Middle frontal gyrus (tissue), 1 donor: Measurements from ENCODE around the gene TNS3.

ENCODE experiments used
- DNase-seq: peaks from one replicate; pipeline ENCODE4 v3.0.0-alpha.2; 2015; ENCODE audit warnings: low spot score; ENCODE audit errors: extremely low spot score

Gene TNS3

DNA sequence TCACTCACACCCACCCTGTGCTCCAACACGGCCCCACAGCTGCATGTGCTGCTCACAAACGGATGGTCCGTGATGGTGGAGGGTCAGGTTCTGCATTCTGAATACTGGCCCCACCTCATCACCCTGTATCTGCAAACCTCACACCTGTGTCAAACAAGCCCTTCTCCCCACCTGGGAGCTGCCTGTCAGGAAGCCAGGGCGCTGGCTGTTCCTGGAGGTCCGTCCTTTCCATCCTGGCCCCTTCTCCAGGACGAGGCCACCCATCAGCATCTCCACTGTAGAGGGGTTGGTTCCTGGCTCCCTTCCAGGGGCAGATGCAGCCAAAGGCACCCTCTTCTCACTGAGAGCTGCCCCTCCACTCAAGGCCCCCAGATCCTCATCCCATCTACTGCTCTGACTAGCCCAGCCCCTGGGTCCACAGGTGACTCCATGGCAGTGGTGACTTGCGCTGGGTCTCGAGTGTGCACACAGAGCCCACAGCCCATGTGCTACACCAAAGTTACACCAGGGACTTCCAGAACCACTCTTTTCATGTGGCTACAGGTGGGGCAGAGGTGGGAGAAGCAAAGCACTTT lies 229.4 kb downstream of the TNS3 start:
- DNase-seq, result no peak

DNA sequence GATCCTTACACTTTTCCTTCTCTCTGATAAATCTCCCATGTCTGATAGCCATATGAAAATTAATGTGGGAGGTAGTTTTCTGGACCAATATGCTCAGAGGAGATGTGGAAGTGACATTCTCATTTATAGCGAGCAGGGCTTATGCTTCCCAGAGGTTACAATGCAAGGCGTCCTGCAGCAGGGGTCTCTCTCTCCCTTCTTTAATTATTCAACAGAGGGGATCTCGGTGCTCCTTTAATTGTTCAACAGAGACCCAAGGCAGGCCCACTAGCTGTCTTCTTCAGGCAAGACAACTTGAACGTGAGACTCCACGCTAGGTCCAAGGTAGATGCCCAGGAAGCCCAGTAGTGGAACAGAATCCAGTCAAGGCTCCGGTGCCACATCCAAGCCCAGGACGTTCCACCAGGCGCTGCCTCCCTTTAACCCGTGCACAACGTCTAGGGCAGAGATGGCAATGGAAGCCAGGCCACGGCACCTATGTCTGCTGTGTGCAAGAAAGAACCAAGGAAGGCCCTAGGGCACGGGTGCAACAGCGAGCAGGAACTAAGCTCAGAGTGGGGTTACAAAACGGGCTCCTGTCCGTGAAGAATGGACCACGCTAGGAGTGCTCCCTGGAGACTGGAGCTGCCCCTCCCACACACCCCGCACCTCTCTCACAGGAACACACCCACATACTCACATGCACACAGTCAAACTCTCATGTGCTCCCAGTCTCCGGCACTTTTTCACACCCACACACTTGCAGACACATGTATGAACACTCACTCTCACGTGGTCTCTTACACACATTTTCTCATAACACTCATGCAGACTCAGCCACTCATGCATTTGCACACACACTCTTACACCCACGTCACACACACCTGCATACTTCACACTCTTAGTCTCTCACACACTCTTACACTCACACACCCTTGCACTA lies 230.4 kb downstream of the TNS3 start:
- DNase-seq, result no peak

DNA sequence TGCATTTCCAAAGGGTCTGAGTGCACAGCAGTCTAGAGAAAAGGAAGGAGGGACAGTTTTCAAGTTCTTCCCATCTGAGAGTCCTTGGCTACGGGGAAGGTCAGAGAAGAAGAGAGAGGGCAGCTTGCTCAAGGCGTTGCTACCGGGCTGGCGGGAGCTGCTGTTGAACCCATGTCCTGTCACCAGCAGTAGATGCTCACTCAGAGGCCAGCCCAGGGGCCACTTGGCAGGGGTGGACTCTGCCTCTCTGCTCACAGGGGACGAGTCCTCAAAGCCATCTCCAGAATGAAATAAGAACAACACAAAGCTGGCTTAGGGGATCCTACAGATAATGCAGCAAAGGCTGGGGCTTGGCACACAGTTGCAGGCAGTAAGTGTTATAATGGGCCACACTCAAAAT lies 231.5 kb downstream of the TNS3 start:
- no peak for DNase-seq

DNA sequence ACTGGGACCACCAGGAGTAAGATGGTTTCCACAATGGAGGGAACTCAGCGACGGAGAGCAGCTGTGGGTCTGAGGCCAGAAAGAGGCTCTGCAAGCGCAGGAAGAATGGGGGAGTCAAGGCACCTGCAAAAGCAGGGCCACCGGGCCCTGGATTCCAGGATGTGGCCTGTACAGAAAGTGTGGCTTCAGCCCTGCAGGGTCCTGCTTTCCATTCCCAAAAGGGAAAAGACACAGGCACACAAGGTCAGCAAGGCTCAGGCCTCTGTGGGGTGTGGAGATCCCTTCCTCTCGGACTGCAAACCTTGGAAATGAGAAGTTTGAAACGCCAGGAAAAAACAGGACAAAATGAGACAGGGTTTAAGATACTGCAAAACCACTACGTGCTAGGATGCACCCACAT lies 232.5 kb downstream of the TNS3 start:
- DNase-seq, result no peak

DNA sequence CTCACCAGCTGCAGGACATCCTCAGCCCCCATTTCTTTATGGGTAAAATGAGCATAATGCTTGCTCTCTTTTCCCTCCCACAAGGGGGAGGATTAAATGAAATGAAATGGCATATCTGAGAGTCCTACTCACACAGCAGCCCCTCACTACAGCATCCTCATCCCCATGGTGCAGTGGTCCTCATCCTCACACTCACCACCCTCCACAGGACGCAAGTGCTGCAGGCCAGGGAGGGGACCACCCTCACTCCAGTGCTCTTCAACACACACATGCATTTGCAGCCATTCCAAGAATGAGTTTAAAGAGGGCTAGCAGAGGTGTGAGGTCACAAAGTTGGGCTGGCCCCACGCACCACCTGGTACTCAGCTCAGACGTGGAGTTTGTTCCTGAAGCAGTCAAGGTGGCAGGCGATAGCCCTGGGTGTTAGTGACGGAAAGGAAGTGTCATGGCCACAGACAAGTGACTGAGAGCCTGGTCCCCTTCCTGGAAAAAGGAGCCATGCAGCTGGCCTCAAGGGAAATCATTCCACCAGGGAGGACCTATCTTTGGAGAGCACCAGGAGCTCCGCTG lies 234.0 kb downstream of the TNS3 start:
- DNase-seq, result no peak

DNA sequence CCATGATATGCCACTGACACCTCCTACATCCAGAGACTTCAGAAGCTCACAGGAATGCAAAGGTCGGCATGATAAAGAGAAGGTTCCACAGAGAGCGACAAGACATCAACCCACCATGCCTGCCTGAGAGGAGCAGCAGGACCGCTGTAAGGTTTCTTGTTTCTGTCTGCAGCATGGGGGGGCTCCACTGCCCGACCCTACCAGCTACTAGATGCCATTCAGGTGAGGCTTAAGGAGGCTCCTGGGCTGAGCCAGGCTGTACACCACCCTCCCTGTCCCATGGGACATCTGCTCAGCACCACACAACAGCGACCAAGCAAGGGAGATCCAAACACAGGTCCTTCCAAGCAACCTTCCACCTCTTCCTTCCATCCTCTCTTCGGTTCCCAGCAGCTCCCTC lies 234.6 kb downstream of the TNS3 start:
- DNase-seq, result no peak

DNA sequence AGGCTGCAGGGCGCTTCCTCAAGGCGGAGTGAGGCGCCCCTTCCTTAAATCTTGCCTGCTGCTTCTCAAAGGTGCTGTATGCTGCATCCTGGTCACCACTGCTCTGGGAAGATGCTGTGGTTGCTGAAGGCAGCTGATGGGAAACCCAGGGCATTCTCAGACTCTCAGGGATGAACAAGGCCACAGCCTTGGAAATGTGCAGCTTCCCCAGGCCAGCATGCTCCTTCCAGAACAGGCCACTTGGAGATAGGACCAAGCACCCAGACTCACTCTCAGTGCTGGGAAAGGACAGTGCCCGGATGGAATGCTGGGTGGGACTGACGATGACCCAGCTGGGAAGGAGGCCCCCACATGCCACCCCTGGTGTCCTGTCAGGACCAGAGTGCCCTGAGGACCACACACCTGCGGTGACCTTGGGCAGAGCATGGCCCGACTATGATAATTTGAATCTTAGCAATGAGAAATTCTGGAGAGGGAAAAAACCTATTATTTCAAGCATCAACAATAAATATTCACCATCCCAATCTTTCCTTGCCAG lies 235.5 kb downstream of the TNS3 start:
- DNase-seq, result no peak

DNA sequence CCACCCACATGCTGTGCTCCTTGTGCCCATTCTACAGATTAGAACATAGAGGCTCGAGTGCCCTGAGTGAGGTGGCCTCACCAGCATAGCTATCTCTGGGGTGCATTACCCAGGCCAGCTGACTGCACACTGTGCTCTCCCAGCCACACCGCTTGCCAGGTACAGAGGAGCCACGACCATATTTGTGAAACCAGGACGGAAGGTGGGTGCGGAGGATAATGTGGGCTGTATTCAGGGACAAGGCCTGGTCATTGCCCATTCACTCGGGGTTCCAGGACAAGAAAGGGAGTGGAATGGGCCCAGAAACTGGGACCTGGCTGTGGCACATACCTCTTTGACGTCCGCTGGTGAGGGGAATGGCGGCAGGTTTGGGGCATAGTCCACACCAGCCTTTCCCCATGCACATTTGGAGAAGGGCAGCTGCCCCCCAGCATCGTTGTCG lies 236.0 kb downstream of the TNS3 start:
- DNase-seq, result no peak

DNA sequence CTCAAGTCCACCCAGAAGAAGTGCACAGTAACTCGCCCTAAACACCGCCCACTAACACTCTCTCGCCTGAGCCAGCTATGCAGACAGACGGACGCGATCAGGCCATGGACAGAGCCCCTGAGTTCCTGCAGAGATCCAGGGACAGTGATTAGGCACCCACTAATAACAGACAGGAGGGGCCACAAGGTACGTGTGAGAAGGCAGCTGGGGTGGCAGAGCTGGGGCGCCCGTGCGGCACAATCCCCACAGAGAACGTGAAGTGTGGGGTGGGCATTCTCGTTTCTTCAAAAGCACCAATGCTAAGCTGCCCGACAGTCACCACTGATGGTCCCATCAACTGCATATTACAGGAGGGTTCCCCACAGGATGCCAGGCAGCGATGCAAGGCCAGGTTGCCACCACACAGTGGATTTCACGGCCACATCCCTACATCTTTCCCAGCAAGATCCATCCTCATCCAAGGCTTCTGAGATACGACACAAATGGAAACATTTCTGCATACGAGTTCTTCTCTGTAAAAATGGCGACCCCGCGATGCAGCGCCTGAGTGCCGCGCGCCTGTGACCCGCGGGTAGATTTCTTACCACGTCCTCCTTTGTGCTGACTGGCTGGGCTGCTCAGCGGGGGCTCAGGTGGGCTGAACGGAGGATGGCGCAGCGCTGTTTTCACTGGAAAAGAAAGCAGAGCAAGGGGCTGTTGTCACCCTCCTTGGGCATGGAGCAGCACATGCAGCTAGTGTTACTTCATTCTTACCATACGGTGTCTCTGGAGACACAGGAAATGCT lies 237.5 kb downstream of the TNS3 start:
- DNase-seq, result no peak

DNA sequence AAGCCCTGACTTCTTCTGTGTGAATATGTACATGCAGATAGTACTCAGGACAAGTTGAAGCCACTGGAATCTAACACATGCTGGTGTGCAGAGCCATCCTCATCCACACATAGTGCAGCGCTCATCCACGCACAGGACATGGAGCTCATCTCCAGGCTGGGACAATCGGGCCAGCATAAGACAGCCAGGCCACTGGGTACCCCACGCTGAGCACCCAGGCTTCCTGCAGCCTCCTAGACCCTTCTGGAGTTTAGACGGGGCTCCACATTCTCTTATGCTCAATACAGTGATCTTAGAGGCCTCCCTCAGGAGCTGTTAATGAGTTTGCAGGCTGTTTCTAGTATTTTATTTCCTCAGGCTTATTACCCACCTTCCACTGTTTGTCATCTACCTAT lies 238.9 kb downstream of the TNS3 start:
- DNase-seq, result no peak

DNA sequence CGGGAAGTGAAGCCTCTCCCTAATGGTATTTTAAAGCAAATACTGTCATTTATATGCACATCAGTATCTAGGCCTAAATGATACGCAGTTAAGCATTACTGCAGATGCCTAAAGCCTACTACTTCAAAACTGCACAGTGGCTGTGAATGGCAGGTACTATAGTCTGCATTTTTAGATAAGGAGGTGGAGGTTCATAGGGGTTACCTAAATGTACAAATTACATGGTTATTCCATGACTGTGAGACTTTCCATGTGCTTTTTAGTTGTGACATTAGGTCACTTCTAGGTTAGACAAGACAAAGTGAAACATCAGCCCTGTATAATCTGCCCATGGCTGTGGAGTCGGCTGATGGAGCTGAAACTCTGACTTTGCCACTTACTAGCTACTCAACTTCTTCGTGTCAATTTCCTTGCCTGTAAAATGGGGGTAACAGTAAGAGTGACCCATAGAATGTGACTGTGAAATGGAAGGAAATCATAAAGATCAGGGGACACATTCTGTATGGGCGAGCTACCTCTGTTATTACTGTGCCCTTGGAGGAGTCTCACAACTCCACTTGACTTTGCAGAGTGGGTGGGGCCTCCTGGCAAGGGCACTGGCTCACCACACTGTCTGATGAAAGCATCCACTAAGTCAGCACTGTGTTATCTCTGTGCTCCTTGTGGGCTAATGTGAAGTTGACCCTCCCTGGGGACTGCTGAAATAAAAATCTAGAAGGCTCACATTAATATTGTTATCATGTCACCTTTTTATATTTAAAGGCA lies 239.4 kb downstream of the TNS3 start:
- no peak for DNase-seq

DNA sequence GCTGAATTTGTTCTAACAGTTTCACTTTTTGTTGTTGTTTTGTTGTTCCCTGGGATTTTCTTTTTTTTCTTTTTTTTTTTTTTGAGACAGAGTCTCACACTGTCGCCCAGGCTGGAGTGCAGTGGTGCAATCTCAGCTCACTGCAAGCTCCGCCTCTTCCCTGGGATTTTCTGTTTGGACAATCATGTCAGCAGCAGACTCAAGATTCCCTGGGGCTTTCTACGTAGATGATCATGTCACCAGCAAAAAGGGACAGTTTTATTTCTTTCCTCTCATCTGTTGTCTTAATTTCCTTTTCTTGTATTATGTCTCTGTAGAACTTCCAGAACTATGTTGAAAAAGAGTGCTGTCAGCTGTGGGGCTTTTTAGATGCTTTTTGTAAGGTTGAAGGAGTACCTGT lies 241.4 kb downstream of the TNS3 start:
- no peak for DNase-seq

DNA sequence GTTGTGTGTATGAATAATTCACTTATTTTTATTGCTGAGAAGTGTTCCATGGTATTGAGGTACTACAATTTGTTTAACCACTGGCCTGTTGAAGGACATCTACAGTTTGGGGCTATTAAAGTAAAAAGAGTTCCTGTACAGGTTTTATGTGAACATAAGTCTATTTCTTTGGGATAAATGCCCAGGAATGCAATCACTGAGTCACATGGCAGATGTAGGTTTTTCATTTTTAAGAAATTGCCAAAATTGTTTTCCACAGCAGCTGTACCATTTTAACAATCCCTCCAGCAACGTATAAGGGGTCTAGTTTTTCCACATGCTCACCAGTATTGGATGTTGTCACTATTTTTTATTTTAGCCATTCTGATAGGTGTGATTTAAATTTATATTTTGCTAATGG lies 243.9 kb downstream of the TNS3 start:
- DNase-seq, result no peak

DNA sequence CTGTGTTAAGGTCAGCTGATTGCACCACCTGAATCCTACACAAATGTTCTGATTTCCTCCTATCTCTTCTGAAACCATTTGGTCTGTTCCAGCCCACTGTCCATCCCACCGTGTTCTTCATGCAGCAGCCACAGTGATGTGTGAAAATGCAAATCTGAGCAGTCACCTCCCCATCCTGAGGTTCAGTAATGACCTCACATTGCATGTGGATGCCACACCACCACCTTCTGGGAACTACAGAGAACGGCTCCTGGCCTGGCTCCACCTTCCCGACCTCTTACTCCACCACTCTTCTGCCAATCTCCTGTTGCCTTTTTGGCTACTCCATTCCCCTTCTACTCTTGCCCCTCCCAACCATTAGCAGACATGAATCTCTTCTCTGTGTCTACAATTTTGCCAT lies 244.4 kb downstream of the TNS3 start:
- DNase-seq, result no peak

DNA sequence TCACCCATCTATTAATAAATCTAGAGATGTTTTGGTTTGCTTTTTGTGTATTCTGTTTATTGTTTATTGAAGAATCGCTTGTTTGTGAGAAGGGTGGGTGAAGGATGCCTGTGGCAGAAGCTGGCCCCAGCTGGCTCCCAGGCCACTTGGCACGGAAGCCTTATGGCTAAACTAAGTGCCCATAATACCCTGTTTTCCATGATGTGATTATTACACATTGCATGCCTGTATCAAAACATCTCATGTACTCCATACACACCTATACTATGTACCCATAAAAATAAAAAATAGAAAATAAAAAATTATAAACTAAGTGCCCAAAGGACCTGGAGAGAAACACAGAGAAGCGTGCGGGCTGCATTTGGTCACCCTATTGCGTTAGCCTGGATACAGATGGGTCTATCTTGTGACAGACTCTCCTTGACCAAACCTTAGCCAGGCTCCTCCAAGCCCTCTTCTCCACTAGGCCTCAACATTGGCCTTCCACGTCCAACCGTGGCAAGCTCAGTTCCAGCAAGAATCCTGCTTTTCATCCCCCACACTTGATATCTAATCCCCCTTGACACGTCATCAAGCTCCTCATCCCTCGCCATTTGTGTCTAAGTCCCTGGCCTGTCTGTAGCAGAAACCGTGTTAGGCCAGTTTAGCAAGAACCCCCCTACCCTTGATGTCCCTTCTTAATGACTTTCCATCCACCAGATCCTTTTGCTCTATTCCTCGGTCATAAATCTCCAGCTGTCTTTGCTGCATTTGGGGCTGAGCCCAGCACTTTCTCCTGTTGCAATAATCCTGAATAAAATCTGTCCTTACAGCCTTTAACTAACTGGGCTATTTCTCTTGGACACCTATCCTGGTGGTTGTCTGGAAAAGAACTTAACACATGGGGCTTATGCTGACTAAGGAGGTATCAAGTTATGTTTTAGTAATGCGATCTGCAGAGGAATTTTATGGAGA lies 245.2 kb downstream of the TNS3 start:
- DNase-seq, result no peak

DNA sequence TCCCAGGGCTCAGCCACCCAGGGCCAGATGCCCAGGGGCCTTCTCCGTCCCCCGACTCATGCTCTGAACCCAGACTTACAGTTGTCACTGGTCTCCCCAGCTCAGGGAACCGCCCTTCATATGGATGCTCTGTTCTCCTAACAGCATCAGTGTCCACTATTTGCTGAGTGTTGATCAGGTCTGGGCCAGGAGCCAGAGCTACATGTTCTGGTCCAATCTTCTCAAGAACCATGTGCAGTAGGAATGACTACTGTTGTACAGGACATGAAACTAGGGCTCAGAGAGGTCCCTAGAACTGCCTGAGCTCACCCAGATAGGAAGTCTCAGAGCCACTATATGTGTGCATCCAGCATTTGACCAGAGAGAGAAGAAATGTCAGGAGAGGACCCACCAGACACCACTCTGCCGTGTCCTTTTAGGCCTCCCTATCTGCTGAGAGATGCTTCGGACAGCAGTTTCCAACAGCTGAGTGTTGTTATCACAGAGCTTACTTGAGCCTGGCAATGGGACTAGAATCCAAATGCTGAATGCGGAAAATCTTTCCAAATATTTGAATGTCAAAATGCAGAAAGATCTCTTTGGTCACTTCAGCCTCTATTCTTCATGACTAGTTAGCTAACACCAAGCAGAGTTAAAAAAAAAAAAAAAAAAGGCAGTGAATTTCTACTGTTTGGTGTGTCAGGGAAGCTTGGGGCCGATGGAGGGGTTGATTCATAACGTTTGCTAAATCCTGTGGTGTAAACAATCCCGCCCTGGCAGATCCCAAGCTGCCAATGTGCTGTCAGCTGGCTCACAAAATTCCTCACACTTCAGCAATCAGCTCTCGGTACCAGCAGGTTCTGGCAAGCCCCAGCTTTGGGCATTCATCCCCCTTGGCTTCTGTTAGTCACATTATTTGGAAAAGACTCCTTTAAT lies 246.1 kb downstream of the TNS3 start:
- DNase-seq, result no peak

DNA sequence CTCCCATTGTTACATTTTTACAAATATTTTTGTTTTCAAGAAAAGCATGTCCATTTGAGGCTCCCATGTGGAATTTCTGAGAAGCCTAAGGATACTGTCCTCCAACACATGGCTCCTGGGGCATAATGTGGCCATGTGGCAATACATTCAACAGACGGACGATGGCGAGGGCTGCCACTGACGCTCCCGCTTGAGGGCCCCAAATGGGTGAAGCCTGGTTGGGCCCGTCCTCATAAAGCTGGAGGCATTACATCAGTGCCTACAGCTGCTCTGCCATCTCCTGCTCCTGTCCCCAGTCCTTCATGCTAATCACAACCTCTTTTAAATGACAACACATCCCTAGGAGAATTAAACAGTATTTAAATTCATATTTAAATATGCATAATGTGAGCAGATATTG lies 246.8 kb downstream of the TNS3 start:
- no peak for DNase-seq

DNA sequence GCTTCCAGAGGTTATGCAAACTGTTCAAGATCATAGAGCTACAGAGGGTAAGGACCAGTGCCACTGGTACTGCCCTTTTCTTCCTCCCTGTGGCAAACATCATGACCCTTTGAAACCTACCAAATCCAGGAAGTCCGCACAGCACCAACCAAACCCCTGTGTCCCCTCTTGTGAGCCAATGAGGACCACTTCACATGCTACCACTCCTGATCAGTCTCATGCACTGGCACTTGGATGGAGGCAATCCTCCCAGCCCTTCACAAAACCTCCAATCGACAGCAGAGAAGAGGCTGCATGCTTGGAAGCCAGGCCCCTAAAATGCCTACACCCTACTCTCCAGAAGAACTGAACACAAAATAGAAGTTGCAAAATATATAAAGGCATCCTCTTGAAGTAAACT lies 248.0 kb downstream of the TNS3 start:
- DNase-seq, result no peak

DNA sequence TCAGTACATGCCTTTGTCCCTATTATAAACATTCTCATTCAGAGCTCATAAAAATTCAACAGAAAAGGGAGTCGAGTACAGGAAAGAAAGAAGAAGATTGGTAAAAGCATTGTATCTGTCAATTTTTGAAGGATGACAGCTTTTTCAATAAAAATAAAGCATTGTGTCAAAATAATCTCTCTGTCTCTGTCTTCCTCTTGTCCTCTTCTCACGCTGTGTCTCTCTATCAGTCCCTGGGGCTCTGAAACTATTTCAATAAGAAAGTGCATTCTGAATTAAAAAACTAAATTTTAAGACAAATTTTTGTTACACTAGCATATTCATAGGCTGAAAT lies 248.4 kb downstream of the TNS3 start:
- DNase-seq, result no peak
